Activated CD4-positive, alpha-beta T cell treated with anti-CD3 and anti-CD28 coated beads, Interleukin-2, amount 10 ng/mL, durations not matched to agents 24 days and 14 days (primary cell): ENCODE data around the gene SYNPO. TPM values are rescaled to one million over a fixed set of nuclear protein-coding genes. Genes with fewer than 3 reads are reported as not detected.

ENCODE experiments used
- DNase-seq: peaks from one replicate; pipeline ENCODE4 v3.0.0; 2022
- H3K27ac Mint-ChIP-seq: one replicate; pipeline ENCODE4 v1.8.0; 2022; ENCODE audit warnings: mild to moderate bottlenecking, mixed read lengths
- H3K27me3 Mint-ChIP-seq: one replicate; pipeline ENCODE4 v1.8.0; 2022; ENCODE audit warnings: mixed read lengths
- H3K36me3 Mint-ChIP-seq: one replicate; pipeline ENCODE4 v1.8.0; 2022; ENCODE audit warnings: low read depth, mild to moderate bottlenecking, mixed read lengths
- H3K4me1 Mint-ChIP-seq: one replicate; pipeline ENCODE4 v1.8.0; 2021; ENCODE audit warnings: mixed read lengths
- H3K4me3 Mint-ChIP-seq: one replicate; pipeline ENCODE4 v1.8.0; 2022; ENCODE audit warnings: mild to moderate bottlenecking, moderate library complexity, mixed read lengths
- H3K9me3 Mint-ChIP-seq: one replicate; pipeline ENCODE4 v1.8.0; 2021; ENCODE audit warnings: mixed read lengths
- intact Hi-C: fragments of 100-400 bp; cut with micrococcal nuclease; formaldehyde crosslinking; loops from one replicate; pipeline ENCODE4 v1.15.1; 2023
- total RNA-seq: library from RNA; stranded (reverse); gene quantifications from 2 replicates; pipeline ENCODE4 v1.2.3, GENCODE V29; 2022

The SYNPO gene
- total RNA-seq = not detected in 2 replicates

GRCh38 chr5:150640311-150641005 is at the start of gene SYNPO:
TSS of gene SYNPO (plus strand) at chr5:150640660. CDS start at chr5:150648276, 7,616 bp downstream.
- no peaks in the 10 kb centered on the region for H3K36me3 Mint-ChIP-seq
- no peaks in the 10 kb centered on the region for H3K9me3 Mint-ChIP-seq
- no peaks in the 10 kb centered on the region for H3K4me1 Mint-ChIP-seq
- no peak within 1 kb of the TSS for H3K27ac Mint-ChIP-seq
- no peak within 1 kb of the TSS for H3K4me3 Mint-ChIP-seq
- peaks cover 29% of the 10 kb centered on the region for H3K27me3 Mint-ChIP-seq
- intact Hi-C loops = no loop called here
- DNase-seq = no peak

- Mint-ChIP-seq H3K4me1 (no peaks in the 10 kb centered on the region), H3K27ac (no peak overlapping the region), H3K9me3 (no peaks in the 10 kb centered on the region), H3K36me3 (no peaks in the 10 kb centered on the region), H3K27me3 (no peaks in the 10 kb centered on the region), H3K4me3 (no peak overlapping the region)
- intact Hi-C loops = no loop called here
- DNase-seq = no peak
These were observed 49.3 kb upstream of the SYNPO start for GRCh38 chr5:150590979-150591695.

GRCh38 chr5:150593593-150593992 is 46.9 kb upstream of the SYNPO start:
- Mint-ChIP-seq H3K9me3 (no peaks in the 10 kb centered on the region), H3K4me3 (no peak overlapping the region), H3K27ac (no peak overlapping the region), H3K27me3 (no peaks in the 10 kb centered on the region), H3K4me1 (no peaks in the 10 kb centered on the region), H3K36me3 (no peaks in the 10 kb centered on the region)
- intact Hi-C loops = no loop called here
- DNase-seq = no peak

- no peaks in the 10 kb centered on the region for H3K27me3 Mint-ChIP-seq
These were observed 46.5 kb upstream of the SYNPO start for GRCh38 chr5:150593996-150594395.

GRCh38 chr5:150595466-150596031 is 44.9 kb upstream of the SYNPO start:
- Mint-ChIP-seq H3K27ac (no peak overlapping the region), H3K9me3 (no peaks in the 10 kb centered on the region), H3K27me3 (no peaks in the 10 kb centered on the region), H3K36me3 (no peaks in the 10 kb centered on the region), H3K4me3 (no peak overlapping the region), H3K4me1 (no peaks in the 10 kb centered on the region)
- intact Hi-C loops = no loop called here
- no peak for DNase-seq

More at GRCh38 chr5:150593996-150594395, 46.5 kb upstream of the SYNPO start:
- Mint-ChIP-seq H3K9me3 (no peaks in the 10 kb centered on the region), H3K36me3 (no peaks in the 10 kb centered on the region), H3K4me3 (no peak overlapping the region), H3K27ac (no peak overlapping the region), H3K4me1 (no peaks in the 10 kb centered on the region)
- intact Hi-C loops = no loop called here
- no peak for DNase-seq

GRCh38 chr5:150596313-150596712 is 44.1 kb upstream of the SYNPO start:
- Mint-ChIP-seq H3K4me3 (no peak overlapping the region), H3K27ac (no peak overlapping the region), H3K27me3 (no peaks in the 10 kb centered on the region), H3K9me3 (no peaks in the 10 kb centered on the region), H3K36me3 (no peaks in the 10 kb centered on the region), H3K4me1 (no peaks in the 10 kb centered on the region)
- DNase-seq = no peak
- intact Hi-C loops = no loop called here

GRCh38 chr5:150596826-150597225 is 43.6 kb upstream of the SYNPO start:
- DNase-seq = no peak
- Mint-ChIP-seq H3K27me3 (no peaks in the 10 kb centered on the region), H3K36me3 (no peaks in the 10 kb centered on the region), H3K4me3 (no peak overlapping the region), H3K4me1 (no peaks in the 10 kb centered on the region), H3K27ac (no peak overlapping the region), H3K9me3 (no peaks in the 10 kb centered on the region)
- intact Hi-C loops = no loop called here

GRCh38 chr5:150598006-150598405 is 42.5 kb upstream of the SYNPO start:
- no peak overlapping the region for H3K4me3 Mint-ChIP-seq
- no peaks in the 10 kb centered on the region for H3K9me3 Mint-ChIP-seq
- H3K27ac Mint-ChIP-seq = no peak overlapping the region
- H3K4me1 Mint-ChIP-seq = no peaks in the 10 kb centered on the region
- H3K27me3 Mint-ChIP-seq = no peaks in the 10 kb centered on the region
- no peak for DNase-seq
- intact Hi-C loops = no loop called here
- H3K36me3 Mint-ChIP-seq = no peaks in the 10 kb centered on the region

- Mint-ChIP-seq H3K9me3 (no peaks in the 10 kb centered on the region), H3K4me1 (no peaks in the 10 kb centered on the region)
These were observed 41.6 kb upstream of the SYNPO start for GRCh38 chr5:150598821-150599273.

GRCh38 chr5:150599281-150599680 is 41.2 kb upstream of the SYNPO start:
- no peak for DNase-seq
- intact Hi-C loops = no loop called here
- H3K27me3 Mint-ChIP-seq = no peaks in the 10 kb centered on the region
- no peaks in the 10 kb centered on the region for H3K4me1 Mint-ChIP-seq
- no peaks in the 10 kb centered on the region for H3K36me3 Mint-ChIP-seq
- no peak overlapping the region for H3K27ac Mint-ChIP-seq
- H3K9me3 Mint-ChIP-seq = no peaks in the 10 kb centered on the region
- H3K4me3 Mint-ChIP-seq = no peak overlapping the region

More at GRCh38 chr5:150598821-150599273, 41.6 kb upstream of the SYNPO start:
- Mint-ChIP-seq H3K4me3 (no peak overlapping the region), H3K36me3 (no peaks in the 10 kb centered on the region), H3K27ac (no peak overlapping the region), H3K27me3 (no peaks in the 10 kb centered on the region)
- DNase-seq = no peak
- intact Hi-C loops = no loop called here

- no peaks in the 10 kb centered on the region for H3K36me3 Mint-ChIP-seq
- no peak for DNase-seq
- no peaks in the 10 kb centered on the region for H3K9me3 Mint-ChIP-seq
- H3K27me3 Mint-ChIP-seq = no peaks in the 10 kb centered on the region
- intact Hi-C loops = no loop called here
- H3K4me1 Mint-ChIP-seq = no peaks in the 10 kb centered on the region
- no peak overlapping the region for H3K4me3 Mint-ChIP-seq
- no peak overlapping the region for H3K27ac Mint-ChIP-seq
These were observed 40.4 kb upstream of the SYNPO start for GRCh38 chr5:150599917-150600511.

GRCh38 chr5:150600616-150601490 is 39.6 kb upstream of the SYNPO start:
- no peaks in the 10 kb centered on the region for H3K4me1 Mint-ChIP-seq
- H3K9me3 Mint-ChIP-seq = no peaks in the 10 kb centered on the region
- intact Hi-C loops = no loop called here

More at GRCh38 chr5:150600616-150601490, 39.6 kb upstream of the SYNPO start:
- no peak for DNase-seq
- Mint-ChIP-seq H3K36me3 (no peaks in the 10 kb centered on the region), H3K4me3 (no peak overlapping the region), H3K27me3 (no peaks in the 10 kb centered on the region), H3K27ac (no peak overlapping the region)
